ENCODE results near the gene ECSIT. TPM values are rescaled to one million over a fixed set of nuclear protein-coding genes. Genes with fewer than 3 reads are reported as not detected.

The ECSIT gene
- total and polyA plus RNA-seq, 2 donors (not counting 1 experiment from before 2014, with no cell fraction given) = 45.6 to 63.1 TPM

DNA sequence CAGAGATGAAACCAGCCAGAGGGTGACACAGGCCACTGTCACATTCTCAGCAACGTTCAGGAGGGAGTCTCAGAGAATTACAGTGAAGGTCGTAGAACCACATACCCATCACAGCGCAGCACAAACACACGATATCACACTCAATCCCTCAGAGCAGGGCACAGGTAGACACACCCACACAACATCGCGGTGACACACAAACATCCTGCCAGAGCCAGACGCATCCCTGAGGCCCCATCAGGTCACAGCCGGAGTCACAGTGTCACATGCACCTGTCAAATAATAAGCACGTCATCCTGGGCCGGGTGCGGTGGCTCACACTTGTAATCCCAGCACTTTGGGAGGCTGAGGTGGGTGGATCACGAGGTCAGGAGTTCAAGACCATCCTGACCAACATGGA is 65.5 kb downstream of the ECSIT start:
- ATAC-seq (ENCODE audit: low read depth) = no peak
- CTCF ChIA-PET = no interaction called here
- Histone ChIP-seq H3K4me1 (ENCODE audit: control insufficient read depth in 2 of 2, insufficient read depth in 2 of 2, low read length in 2 of 2) (no peaks in the 10 kb centered on the region), H4K20me1 (ENCODE audit: control insufficient read depth, insufficient read depth, low read length, poor library complexity, severe bottlenecking) (no peaks in the 10 kb centered on the region), H3K27ac (ENCODE audit: low read length in 2 of 2) (no peak overlapping the region), H3K79me2 (ENCODE audit: control insufficient read depth, insufficient read depth, low read length) (no peaks in the 10 kb centered on the region), H2AFZ (ENCODE audit: insufficient read depth, low read depth, low read length, poor library complexity, severe bottlenecking) (no peak overlapping the region), H3K4me3 (ENCODE audit: control extremely low read depth in 1 of 5, extremely low read depth in 1 of 5, insufficient read depth in 1 of 5, low read depth in 2 of 5, low read length in 4 of 5) (no peak overlapping the region), H3K27me3 (replicated peaks in 1 of 4; ENCODE audit: control extremely low read depth in 1 of 4, control insufficient read depth in 3 of 4, insufficient read depth in 4 of 4, low read length in 3 of 4) (peaks cover 0 to 8% (median 0%) of the 10 kb centered on the region in 4 experiments), H3K4me2 (replicated peaks; ENCODE audit: low read depth, low read length, poor library complexity, severe bottlenecking) (no peak overlapping the region), H3K9ac (ENCODE audit: low read length) (no peak overlapping the region), H3K36me3 (replicated peaks in 1 of 2; ENCODE audit: control extremely low read depth in 1 of 2, control insufficient read depth in 1 of 2, extremely low read depth in 1 of 2, insufficient read depth in 2 of 2, low read length in 1 of 2) (no peaks in the 10 kb centered on the region), H3K9me3 (ENCODE audit: control extremely low read depth in 1 of 3, control insufficient read depth in 2 of 3, insufficient read depth in 1 of 3, low read length in 2 of 3) (peaks cover 0 to 4% (median 0%) of the 10 kb centered on the region in 3 donors)
- intact Hi-C loops (cut with micrococcal nuclease) = no loop called here
- DNase-seq = no peak
- no peaks in the 10 kb centered on the region for H3K9me3 Mint-ChIP-seq (ENCODE audit: insufficient read depth)
- no peaks in the 10 kb centered on the region for H3K4me1 Mint-ChIP-seq
- no peak for TF ChIP-seq EZH2 (IDR thresholded peaks at IDR 0.05; ENCODE audit: borderline replicate concordance, insufficient read depth, low read depth, low read length, poor library complexity, severe bottlenecking)
- TF ChIP-seq, protein P1, sequence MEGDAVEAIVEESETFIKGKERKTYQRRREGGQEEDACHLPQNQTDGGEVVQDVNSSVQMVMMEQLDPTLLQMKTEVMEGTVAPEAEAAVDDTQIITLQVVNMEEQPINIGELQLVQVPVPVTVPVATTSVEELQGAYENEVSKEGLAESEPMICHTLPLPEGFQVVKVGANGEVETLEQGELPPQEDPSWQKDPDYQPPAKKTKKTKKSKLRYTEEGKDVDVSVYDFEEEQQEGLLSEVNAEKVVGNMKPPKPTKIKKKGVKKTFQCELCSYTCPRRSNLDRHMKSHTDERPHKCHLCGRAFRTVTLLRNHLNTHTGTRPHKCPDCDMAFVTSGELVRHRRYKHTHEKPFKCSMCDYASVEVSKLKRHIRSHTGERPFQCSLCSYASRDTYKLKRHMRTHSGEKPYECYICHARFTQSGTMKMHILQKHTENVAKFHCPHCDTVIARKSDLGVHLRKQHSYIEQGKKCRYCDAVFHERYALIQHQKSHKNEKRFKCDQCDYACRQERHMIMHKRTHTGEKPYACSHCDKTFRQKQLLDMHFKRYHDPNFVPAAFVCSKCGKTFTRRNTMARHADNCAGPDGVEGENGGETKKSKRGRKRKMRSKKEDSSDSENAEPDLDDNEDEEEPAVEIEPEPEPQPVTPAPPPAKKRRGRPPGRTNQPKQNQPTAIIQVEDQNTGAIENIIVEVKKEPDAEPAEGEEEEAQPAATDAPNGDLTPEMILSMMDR (IDR thresholded peaks at IDR 0.05) = no peak
- H3K27me3 Mint-ChIP-seq = no peaks in the 10 kb centered on the region
- H3K27ac Mint-ChIP-seq = no peak overlapping the region
- H3K4me3 Mint-ChIP-seq = no peak overlapping the region
- WGBS (ENCODE audit: insufficient coverage) = 88% methylated on average over 7 of the region's 12 CpGs
- POLR2A ChIA-PET = interaction anchor here (0.7 kb wide), 1 partner anchor 65 kb away, joined by 3 read pairs; the partner anchor contains the start of gene ECSIT

DNA sequence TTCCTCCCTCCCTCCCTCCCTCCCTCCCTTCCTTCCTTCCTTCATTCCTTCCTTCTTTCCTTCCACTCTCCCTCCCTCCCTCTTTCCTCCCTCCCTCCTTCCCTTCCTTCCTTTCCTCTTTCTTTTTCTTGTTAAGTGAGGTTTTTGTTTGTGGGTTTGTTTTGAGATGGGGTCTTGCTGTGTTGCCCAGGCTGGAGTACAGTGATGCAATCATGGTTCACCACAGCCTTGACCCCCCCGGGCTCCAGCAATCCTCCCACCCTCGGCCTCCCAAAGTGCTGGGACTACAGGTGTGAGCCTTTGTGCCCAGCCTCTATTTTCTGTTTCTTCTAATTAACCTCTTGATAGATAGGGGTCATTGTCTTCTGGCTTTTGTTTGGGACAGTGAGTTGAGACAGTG is 67.5 kb downstream of the ECSIT start:
- Mint-ChIP-seq H3K27ac (no peak overlapping the region), H3K4me1 (no peaks in the 10 kb centered on the region), H3K4me3 (no peak overlapping the region), H3K9me3 (ENCODE audit: insufficient read depth) (no peaks in the 10 kb centered on the region), H3K27me3 (no peaks in the 10 kb centered on the region)
- CTCF ChIA-PET = interaction anchor here (0.6 kb wide), 1 partner anchor 131 kb away, joined by 3 read pairs; no protein-coding TSS in a partner anchor
- no peak for ATAC-seq (ENCODE audit: low read depth)
- no peak overlapping the region for H3K4me3 ChIP-seq (ENCODE audit: control extremely low read depth in 1 of 5, extremely low read depth in 1 of 5, insufficient read depth in 1 of 5, low read depth in 2 of 5, low read length in 4 of 5)
- H3K27me3 ChIP-seq (replicated peaks in 1 of 4; ENCODE audit: control extremely low read depth in 1 of 4, control insufficient read depth in 3 of 4, insufficient read depth in 4 of 4, low read length in 3 of 4) = peaks cover 0 to 11% (median 0%) of the 10 kb centered on the region in 4 experiments
- no peak overlapping the region for H3K4me2 ChIP-seq (replicated peaks; ENCODE audit: low read depth, low read length, poor library complexity, severe bottlenecking)
- intact Hi-C loops (cut with micrococcal nuclease) = no loop called here
- WGBS (ENCODE audit: insufficient coverage) = no CpG with 5 or more reads among the region's 2 CpGs
- no peak overlapping the region for H2AFZ ChIP-seq (ENCODE audit: insufficient read depth, low read depth, low read length, poor library complexity, severe bottlenecking)
- H4K20me1 ChIP-seq (ENCODE audit: control insufficient read depth, insufficient read depth, low read length, poor library complexity, severe bottlenecking) = no peaks in the 10 kb centered on the region
- H3K79me2 ChIP-seq (ENCODE audit: control insufficient read depth, insufficient read depth, low read length) = no peaks in the 10 kb centered on the region
- no peak overlapping the region for H3K27ac ChIP-seq (ENCODE audit: low read length in 2 of 2)
- TF ChIP-seq, protein P1 (IDR thresholded peaks at IDR 0.05) = no peak
- no peak for TF ChIP-seq EZH2 (IDR thresholded peaks at IDR 0.05; ENCODE audit: borderline replicate concordance, insufficient read depth, low read depth, low read length, poor library complexity, severe bottlenecking)
- no peaks in the 10 kb centered on the region for H3K36me3 ChIP-seq (replicated peaks in 1 of 2; ENCODE audit: control extremely low read depth in 1 of 2, control insufficient read depth in 1 of 2, extremely low read depth in 1 of 2, insufficient read depth in 2 of 2, low read length in 1 of 2)
- no peak overlapping the region for H3K9ac ChIP-seq (ENCODE audit: low read length)
- H3K4me1 ChIP-seq (ENCODE audit: control insufficient read depth in 2 of 2, insufficient read depth in 2 of 2, low read length in 2 of 2) = no peaks in the 10 kb centered on the region
- DNase-seq = no peak
- POLR2A ChIA-PET = no interaction called here
- peaks cover 0 to 4% (median 0%) of the 10 kb centered on the region in 3 donors for H3K9me3 ChIP-seq (ENCODE audit: control extremely low read depth in 1 of 3, control insufficient read depth in 2 of 3, insufficient read depth in 1 of 3, low read length in 2 of 3)

All from B cell (primary cell).